Testis (tissue), 2 donors: Measurements from ENCODE around the gene P2RY11.

Source experiments
- POLR2A ChIP-seq: fragments of 450-650 bp; IDR thresholded peaks from one replicate; pipeline ENCODE4 v1.6.1; 2017; ENCODE audit warnings: antibody characterized with exemption, mild to moderate bottlenecking, moderate library complexity
- TF ChIP-seq, protein P1 (sequence below), 3 experiments: fragments of 450-650 bp in 2 of 3; fragments of 200-600 bp in 1 of 3; sonication (generic) in 1 of 3; IDR thresholded peaks; one replicate each; pipeline ENCODE4 v1.5.1; 2016 to 2019; ENCODE audit warnings: antibody characterized with exemption in 3 of 3, mild to moderate bottlenecking in 2 of 3, moderate library complexity in 1 of 3

DNA sequence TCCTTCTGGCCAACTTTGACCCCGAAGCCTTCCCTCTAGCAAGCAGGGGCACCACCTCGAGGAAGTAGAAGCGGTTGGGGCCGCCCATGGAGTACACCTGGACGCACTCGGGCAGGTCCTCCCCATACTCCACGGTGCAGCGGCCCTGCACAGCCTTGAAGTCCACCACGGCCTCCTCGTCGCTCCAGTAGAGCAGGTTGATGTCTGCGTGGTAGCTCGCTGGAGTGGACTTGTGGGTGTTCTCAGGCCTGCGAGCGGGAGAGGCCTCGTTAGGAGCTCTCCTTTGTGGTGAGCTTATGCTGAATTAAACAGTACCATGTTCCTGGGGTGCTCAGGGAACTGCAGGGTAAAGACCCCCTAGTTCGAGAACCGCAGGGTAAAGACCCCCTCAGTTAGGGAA is 30.5 kb downstream of the P2RY11 start:
- TF ChIP-seq, protein P1, sequence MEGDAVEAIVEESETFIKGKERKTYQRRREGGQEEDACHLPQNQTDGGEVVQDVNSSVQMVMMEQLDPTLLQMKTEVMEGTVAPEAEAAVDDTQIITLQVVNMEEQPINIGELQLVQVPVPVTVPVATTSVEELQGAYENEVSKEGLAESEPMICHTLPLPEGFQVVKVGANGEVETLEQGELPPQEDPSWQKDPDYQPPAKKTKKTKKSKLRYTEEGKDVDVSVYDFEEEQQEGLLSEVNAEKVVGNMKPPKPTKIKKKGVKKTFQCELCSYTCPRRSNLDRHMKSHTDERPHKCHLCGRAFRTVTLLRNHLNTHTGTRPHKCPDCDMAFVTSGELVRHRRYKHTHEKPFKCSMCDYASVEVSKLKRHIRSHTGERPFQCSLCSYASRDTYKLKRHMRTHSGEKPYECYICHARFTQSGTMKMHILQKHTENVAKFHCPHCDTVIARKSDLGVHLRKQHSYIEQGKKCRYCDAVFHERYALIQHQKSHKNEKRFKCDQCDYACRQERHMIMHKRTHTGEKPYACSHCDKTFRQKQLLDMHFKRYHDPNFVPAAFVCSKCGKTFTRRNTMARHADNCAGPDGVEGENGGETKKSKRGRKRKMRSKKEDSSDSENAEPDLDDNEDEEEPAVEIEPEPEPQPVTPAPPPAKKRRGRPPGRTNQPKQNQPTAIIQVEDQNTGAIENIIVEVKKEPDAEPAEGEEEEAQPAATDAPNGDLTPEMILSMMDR (IDR thresholded peaks at IDR 0.05), result no peak
- no peak for TF ChIP-seq POLR2A
